CD4-positive, alpha-beta T cell treated with Interleukin-6 for 4 hours (primary cell): ENCODE results near the gene IGF2R.

ENCODE experiments used
- DNase-seq: peaks from one replicate; pipeline ENCODE4 v3.0.0-alpha.2; 2020; ENCODE audit warnings: mixed read lengths

The IGF2R gene

DNA sequence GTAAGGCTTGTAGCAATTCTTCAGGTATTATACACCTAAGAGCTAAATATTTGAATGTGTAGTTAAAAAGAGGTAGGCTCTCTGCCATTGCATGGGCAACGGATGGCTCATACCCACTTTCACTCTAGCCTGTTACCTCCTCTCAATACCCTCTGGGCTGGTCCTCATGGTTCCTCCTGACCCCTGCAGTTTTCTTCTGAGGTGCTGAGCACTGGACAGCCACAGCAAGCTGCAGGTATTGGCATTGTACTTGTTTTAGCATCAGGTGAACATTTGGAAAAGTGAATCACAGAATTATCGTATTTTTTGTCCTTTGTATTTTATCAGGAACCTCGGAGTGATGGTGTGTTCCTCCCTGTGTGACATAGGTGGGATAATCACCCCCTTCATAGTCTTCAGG is 185.6 kb downstream of the IGF2R start:
- DNase-seq = no peak

DNA sequence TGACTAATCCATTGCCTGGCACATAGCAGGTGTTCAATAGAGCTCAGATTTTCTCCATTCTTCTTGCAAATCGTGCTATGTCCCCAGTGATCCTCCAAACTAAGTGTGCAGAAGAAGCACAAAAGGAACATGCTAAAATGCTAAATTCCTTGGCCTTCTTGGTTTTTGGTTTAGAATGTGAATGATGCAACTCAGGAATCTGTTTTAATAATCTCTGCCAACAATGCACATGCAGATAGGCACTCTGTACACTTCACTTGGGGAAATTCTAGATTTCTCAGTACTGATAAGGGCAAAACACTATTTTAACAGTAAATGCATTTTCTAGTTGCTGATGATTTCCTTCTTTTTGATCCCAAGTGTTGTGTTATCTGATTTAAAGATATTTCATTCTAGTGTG is 188.0 kb downstream of the IGF2R start:
- no peak for DNase-seq

GRCh38 chr6:160160450-160160849 is 191.6 kb downstream of the IGF2R start:
- DNase-seq = no peak
